GM21529 (cell line): ENCODE measurements around the gene TRPV4.

Source experiments
- ATAC-seq: cut with Tn5 transposase; IDR thresholded peaks from one replicate; pipeline ENCODE4 v1.9.1; 2021; ENCODE audit not compliant: unreplicated experiment

The TRPV4 gene

GRCh38 chr12:109782326-109782703 lies 50.9 kb downstream of the TRPV4 start:
- no peak for ATAC-seq

- ATAC-seq, result no peak
These were observed 51.4 kb downstream of the TRPV4 start for GRCh38 chr12:109781668-109782325.

GRCh38 chr12:109779382-109779781 lies 53.8 kb downstream of the TRPV4 start:
- ATAC-seq, result no peak

DNA sequence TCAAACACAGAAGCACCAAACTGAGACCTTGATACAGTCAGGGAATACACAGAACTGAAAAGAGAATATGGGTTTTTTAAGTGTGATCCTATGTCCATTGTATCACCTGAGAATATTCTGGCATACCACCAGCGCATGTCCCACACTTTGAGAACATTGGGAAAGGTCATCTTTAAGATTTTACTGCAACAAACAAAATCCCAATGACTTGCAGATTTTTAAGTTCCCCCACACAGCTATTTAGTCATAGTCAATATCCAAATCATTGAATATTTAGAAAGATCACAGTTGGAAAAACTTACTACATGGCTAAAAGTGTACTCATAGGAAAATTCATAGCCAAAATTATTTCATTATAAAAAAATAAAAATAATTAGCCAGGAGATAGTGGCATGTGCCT lies 54.5 kb downstream of the TRPV4 start:
- no peak for ATAC-seq

DNA sequence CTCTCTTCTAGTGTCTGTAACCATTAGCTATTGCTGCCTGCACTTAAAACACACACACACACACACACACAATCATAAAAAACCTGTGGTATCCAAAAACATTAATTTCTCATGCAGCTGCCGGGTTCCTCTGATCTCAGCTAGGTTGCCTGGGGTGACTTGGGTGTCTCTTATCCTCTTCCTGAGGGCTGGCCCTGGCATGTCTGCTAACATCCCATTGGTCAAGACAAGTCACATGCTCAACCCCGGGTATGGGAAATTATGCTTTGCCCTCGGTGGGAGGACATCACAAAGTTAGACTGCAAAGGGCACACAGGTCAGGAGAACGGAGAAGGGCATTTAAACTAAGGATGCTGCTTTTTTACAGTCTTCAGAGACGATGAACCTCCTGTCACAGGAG lies 55.7 kb downstream of the TRPV4 start:
- no peak for ATAC-seq

GRCh38 chr12:109776624-109777023 lies 56.6 kb downstream of the TRPV4 start:
- ATAC-seq, result no peak

DNA sequence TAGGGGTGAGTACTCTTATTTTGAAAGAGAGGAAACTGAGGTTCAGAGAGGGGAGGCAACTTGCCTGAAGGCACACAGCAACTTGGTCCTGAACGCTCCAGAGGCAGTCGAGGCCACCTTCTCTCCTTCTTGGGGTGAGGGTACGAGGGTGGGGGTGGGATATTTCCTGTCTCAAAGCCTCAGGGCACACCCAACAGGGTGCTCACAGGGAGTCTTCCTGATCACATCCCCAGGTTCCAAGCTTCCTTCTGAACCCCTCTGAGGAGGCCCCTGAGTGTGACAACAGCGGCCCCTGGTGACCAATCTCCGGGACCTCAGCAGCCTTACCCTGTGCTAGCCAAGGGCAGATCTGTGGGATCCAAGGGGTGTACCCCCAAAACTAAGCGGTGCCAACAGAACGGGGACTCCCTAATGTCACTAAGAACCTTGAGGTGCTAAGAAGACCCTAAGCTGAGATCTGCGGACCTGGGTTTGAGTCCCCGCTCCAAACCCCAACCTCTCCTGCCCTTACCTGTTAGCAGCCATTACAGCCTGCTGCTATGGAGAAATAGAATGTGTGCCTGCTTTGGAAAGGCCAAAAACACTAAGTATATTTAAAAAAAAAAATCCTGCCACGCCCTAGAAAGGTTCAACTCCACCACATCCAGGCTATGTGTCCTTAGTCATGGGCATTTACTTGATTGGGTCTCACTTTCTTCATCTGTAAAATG lies 57.9 kb downstream of the TRPV4 start:
- no peak for ATAC-seq

DNA sequence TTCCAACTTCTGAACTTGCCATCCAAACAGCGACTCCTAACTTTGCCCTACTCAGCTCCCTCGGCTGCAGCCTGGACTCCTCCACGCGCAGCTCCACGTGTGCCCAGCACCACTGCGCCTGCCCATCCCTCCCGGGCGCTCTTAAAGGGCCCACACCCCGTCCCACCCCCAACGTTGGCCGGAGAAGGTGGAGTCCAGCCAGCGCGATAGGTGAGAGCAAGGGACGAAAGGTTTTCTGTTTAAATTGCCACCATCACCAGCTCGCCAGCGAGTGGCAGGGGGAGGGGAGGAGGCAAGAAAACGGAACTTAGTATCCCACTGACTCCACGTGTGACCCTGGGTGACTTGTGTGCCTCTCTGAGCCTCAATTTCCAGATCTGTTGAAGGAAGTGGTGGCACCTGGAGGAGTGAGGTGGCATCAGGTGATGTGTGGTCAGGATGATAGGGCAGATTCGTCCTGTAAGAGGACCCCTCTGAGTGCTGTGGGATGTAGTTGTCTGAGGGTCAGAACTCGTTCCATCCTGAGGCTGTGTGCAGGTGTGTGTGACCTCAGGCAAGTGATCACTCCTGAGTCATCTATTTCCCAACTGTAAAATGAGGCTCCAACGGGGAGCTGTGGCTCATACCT lies 59.7 kb downstream of the TRPV4 start:
- no peak for ATAC-seq

DNA sequence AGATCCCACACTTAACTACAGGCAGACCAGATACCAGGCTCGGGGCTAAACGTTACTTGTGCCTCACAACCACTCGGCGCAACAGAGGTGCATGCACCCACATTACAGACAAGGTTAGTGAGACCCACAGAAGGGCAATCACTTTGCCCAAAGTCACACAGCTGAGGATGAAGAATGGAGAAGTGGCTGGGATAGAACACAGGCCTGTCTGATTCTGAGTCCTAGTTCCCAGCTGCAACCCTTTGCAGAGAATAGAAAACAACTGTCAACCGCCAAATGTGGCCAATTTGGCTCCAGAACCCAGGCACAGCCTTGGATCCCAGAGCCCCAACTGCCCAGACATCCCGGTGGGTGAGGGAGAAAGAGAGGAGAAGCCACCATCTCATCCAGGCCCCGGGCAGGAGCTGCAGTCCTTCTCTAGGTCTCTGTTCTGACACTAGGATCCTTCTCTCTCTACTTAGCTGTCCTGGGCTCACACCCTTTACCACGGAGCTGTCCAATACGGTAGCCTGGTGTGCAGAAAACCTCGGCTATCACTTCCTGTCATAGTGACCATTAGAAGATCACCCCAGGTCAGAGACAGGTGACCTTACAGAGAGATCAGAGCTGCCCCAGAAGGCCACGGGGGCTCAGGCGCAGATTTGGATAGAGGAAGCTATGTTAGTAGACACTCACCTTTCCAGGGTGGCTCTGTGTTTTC lies 60.4 kb downstream of the TRPV4 start:
- ATAC-seq, result no peak

DNA sequence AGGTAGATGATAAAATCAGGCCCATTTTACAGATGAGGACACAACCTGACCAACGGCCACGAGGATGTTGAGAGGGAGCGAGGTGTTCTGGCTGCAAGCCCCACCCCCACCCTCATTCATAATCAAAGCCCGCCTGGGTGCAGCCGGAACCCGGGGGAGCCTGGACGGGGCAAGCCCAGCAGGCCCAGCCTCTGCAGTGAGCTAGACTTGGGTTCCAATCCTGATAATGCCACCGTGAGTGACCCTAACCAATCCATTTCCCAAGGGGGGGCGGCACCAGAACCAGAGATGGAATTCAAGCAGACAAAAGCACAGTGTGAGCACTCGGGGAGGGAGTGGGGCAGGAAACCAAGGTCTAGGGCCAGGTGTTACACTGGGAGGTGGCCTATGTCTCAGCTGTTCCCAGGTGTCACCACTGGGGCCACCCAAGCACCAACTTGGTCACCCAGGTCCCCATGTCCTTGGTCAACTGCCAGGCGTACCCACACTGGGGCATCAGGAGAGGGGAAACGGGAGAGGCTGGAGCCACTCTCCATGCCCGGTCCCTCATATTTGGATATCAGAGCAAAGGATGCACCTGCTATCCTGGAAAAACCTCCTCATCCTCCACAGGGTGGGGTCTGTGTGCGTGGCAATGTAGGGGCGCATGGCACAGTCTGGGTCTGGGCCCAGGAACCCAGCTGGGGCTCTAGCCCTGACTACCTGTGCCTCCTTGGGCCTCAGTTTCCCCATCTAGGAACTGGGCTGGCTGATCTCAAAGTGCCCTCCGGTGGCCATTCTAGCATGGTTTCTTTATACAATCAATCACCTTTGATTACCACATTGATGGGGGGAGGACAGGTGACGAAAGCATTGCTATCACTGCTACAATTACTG lies 61.2 kb downstream of the TRPV4 start:
- no peak for ATAC-seq

DNA sequence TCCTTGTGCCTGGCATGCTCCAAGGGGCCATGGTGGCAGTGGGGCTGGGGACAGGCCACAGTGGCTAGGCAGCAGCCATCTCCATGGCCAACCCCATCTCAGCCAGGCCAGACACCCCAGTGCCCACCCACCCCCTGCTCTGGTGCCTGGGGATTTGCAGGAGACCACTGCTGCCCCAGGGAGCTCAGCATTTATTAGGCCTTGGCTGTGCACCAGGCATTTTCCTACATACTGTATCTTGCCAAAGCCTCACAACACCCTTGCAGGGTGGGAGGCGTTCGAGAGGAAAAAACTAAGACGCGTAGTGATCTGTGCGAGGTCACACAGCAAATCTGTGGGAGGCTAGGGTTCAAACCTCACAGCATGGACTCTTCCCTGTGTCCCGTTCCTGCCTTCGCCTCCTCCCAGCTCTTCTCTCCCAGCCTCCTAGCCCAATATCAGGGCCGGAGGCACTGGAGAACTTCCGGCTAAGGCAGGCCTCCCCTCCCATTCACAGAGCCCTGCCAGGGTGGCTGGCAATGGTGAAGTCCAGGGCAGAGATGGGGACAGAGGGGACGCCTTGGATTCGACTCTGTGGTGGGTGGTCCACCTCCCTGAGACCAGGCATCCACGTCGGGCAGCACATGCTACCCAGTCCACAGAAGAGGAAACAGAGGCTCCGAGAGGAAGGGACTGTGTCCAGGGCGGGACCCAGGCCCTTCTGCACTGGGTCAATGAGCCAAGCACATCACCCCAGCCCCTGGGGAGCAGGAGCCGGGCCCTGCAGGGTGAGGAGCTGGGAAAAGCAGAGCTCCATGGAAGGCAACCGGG lies 62.1 kb downstream of the TRPV4 start:
- no peak for ATAC-seq

DNA sequence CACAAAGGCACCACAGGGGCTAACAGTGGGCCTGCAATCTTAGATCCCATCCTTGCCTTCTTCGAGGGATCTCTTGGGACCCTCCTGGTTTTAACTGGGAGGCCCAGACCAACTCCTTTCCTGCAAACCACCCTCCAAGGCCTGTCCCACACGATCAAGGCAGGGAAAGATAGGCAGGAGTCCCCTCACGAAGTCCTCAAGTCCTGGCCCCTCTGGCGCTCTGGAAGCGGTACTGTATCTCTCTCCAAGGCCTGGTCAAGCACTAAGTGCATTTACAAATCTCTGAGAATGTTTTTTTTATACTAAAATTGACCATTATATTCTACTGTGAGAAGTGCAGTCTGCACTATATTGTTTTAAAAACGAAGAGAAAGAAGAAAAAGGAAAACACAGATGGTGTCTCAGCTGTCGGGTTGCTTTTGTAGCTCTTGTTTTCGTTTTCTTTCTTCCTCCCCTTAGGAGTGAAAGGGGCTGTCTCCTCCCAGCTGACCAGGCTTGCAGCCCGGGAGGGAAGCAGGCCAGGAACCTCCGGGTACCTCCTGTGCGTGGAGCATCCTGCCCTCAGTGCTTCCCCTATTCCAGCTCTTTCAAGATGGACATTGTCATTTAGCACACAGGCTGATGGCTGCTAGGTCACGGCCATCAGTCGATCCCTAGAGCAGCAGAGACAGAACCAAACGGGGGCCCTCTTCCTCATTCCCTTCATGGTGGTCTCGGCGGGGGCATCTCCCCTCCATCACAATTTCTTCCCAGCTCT lies 62.9 kb downstream of the TRPV4 start:
- no peak for ATAC-seq

GRCh38 chr12:109768901-109769670 lies 64.1 kb downstream of the TRPV4 start:
- ATAC-seq, result no peak

- ATAC-seq, result no peak
These were observed 65.0 kb downstream of the TRPV4 start for GRCh38 chr12:109767991-109768900.

DNA sequence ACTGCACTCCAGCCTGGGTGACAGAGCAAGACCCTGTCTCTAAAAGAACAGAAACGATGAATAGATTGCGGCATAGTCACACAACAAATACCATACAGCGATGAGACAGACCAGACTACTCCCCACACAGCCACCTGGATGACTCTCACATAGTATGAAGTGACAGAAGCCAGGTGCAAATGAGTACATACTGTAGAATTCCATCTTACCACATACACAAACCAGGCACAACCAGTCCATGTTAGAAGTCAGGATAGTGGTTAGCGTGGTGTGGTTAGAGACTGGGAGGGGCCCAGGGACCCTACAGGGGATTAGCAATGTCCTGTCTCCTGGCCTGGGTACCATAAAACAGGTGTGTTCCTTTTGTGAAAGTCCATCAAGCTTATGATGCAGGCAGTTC lies 65.7 kb downstream of the TRPV4 start:
- ATAC-seq, result no peak

- ATAC-seq, result no peak
These were observed 66.9 kb downstream of the TRPV4 start for GRCh38 chr12:109766251-109766778.

GRCh38 chr12:109765446-109765810 lies 67.8 kb downstream of the TRPV4 start:
- no peak for ATAC-seq
